Suppressor macrophage (primary cell): ENCODE data around the gene CCDC185.
A peak's percentile ranks its signal among the peaks of the same experiment; 100 is the strongest.

Source experiments
- DNase-seq, 4 experiments: peaks; one replicate each; pipeline ENCODE4 v3.0.0-alpha.2; 2020 to 2022
- total RNA-seq, 17 experiments: gene quantifications; one replicate each; lab custom pipeline; 2026; ENCODE audit warnings: mixed read lengths in 6 of 17, inconsistent platforms in 3 of 17; lab: John Stamatoyannopoulos, UW

Gene CCDC185
- total RNA-seq = 0 to 0.55 (median 0) reads per million in 17 experiments

- DNase-seq = no peak
These were observed at the start of gene CCDC185 for GRCh38 chr1:223393275-223394214. Gene CCDC185, plus strand, starts transcription at chr1:223393415. Its CDS starts 61 bp downstream, at chr1:223393476.

- no peak for DNase-seq
These were observed 49.5 kb upstream of the CCDC185 start for GRCh38 chr1:223343692-223344091.

GRCh38 chr1:223344491-223344890 is 48.7 kb upstream of the CCDC185 start:
- DNase-seq = no peak

- DNase-seq = no peak
These were observed 47.5 kb upstream of the CCDC185 start for GRCh38 chr1:223345720-223346119.

GRCh38 chr1:223346311-223346710 is 46.9 kb upstream of the CCDC185 start:
- DNase-seq = no peak

- no peak for DNase-seq
These were observed 45.6 kb upstream of the CCDC185 start for GRCh38 chr1:223347583-223347982.

- DNase-seq = no peak
These were observed 44.8 kb upstream of the CCDC185 start for GRCh38 chr1:223348439-223348838.

GRCh38 chr1:223349241-223349640 is 44.0 kb upstream of the CCDC185 start:
- DNase-seq = no peak

GRCh38 chr1:223350361-223350908 is 42.8 kb upstream of the CCDC185 start:
- no peak for DNase-seq

GRCh38 chr1:223352944-223353343 is 40.3 kb upstream of the CCDC185 start:
- DNase-seq = no peak

GRCh38 chr1:223353939-223354338 is 39.3 kb upstream of the CCDC185 start:
- no peak for DNase-seq

GRCh38 chr1:223355699-223356098 is 37.5 kb upstream of the CCDC185 start:
- no peak for DNase-seq

GRCh38 chr1:223358826-223359225 is 34.4 kb upstream of the CCDC185 start:
- DNase-seq = no peak

GRCh38 chr1:223363057-223363855 is 30.0 kb upstream of the CCDC185 start:
- peak in 3 of 4 experiments; percentile 3 to 22 (median 4) for DNase-seq

GRCh38 chr1:223363856-223364684 is 29.1 kb upstream of the CCDC185 start, which contains the start of gene SUSD4:
Gene SUSD4, minus strand, starts transcription at chr1:223364176. Its CDS starts 751 bp downstream, at chr1:223363425.
- DNase-seq = peak; percentile 5 to 56 (median 30)

GRCh38 chr1:223364685-223365382 is 28.4 kb upstream of the CCDC185 start:
- DNase-seq = peak in 3 of 4 experiments; percentile 10 to 27 (median 22)

GRCh38 chr1:223374064-223374610 is 19.1 kb upstream of the CCDC185 start:
- no peak for DNase-seq

- DNase-seq = no peak
These were observed 14.5 kb upstream of the CCDC185 start for GRCh38 chr1:223378754-223379153.

- no peak for DNase-seq
These were observed 7.2 kb upstream of the CCDC185 start for GRCh38 chr1:223386013-223386412.

GRCh38 chr1:223390618-223391017 is 2.6 kb upstream of the CCDC185 start:
- DNase-seq = no peak

- DNase-seq = no peak
These were observed 1.0 kb downstream of the CCDC185 start for GRCh38 chr1:223394242-223394641.
